LNCAP (cell line): ENCODE data around the gene LRP2BP.

Source experiments
- CTCF ChIP-seq: fragments of 450-650 bp; IDR thresholded peaks from 2 replicates; pipeline ENCODE4 v1.5.1; 2017; ENCODE audit warnings: mild to moderate bottlenecking

The LRP2BP gene

GRCh38 chr4:185357733-185358440 lies 37.8 kb downstream of the LRP2BP start:
- TF ChIP-seq CTCF, result no peak

GRCh38 chr4:185357211-185357610 lies 38.5 kb downstream of the LRP2BP start:
- TF ChIP-seq CTCF, result no peak

GRCh38 chr4:185352741-185353140 lies 43.0 kb downstream of the LRP2BP start:
- TF ChIP-seq CTCF, result no peak

GRCh38 chr4:185352202-185352601 lies 43.5 kb downstream of the LRP2BP start:
- TF ChIP-seq CTCF, result no peak

- no peak for TF ChIP-seq CTCF
Measured at GRCh38 chr4:185351691-185352090, 44.0 kb downstream of the LRP2BP start.

- TF ChIP-seq CTCF, result no peak
Measured at GRCh38 chr4:185346975-185347601, 48.6 kb downstream of the LRP2BP start.

GRCh38 chr4:185344743-185345538 lies 50.8 kb downstream of the LRP2BP start:
- TF ChIP-seq CTCF, result no peak
